ENCODE measurements around the gene SAFB2.

- TF ChIP-seq CBFB (IDR thresholded peaks at IDR 0.05; ENCODE audit: low read depth), result no peak
- TF ChIP-seq ZZZ3 (IDR thresholded peaks at IDR 0.05; ENCODE audit: control insufficient read depth, insufficient read length, low read depth), result no peak
- no peak for TF ChIP-seq CTCF (IDR thresholded peaks at IDR 0.05 in 2 of 3, conservative IDR thresholded peaks at IDR 0.05 in 1 of 3; ENCODE audit: control insufficient read depth in 2 of 3, extremely low read depth in 1 of 3, insufficient read depth in 1 of 3, low read depth in 3 of 3, low read length in 3 of 3)
- TF ChIP-seq ELK1 (IDR thresholded peaks at IDR 0.05; ENCODE audit: low read depth, low read length), result no peak
- no peak for TF ChIP-seq RAD21 (IDR thresholded peaks at IDR 0.05; ENCODE audit: insufficient read depth, low read depth, low read length)
- no peak for TF ChIP-seq EZH2 (IDR thresholded peaks at IDR 0.05; ENCODE audit: borderline replicate concordance, control insufficient read depth, low read depth, low read length)
- TF ChIP-seq NBN (IDR thresholded peaks at IDR 0.05), result no peak
- TF ChIP-seq ESRRA (IDR thresholded peaks at IDR 0.05; ENCODE audit: low read length), result no peak
- TF ChIP-seq TAF1 (IDR thresholded peaks at IDR 0.05; ENCODE audit: borderline replicate concordance, low read depth, low read length), result no peak
- no peak for TF ChIP-seq POLR2AphosphoS5 (IDR thresholded peaks at IDR 0.05; ENCODE audit: low read length)
- TF ChIP-seq IRF4 (IDR thresholded peaks at IDR 0.05; ENCODE audit: low read depth, low read length), result no peak
- no peak for TF ChIP-seq NFIC (IDR thresholded peaks at IDR 0.05; ENCODE audit: low read depth, low read length)
These were observed 25.9 kb upstream of the SAFB2 start for GRCh38 chr19:5648464-5648863.
